GM21576 (cell line): Measurements from ENCODE around the gene DRC7.
A peak's percentile ranks its signal among the peaks of the same experiment; 100 is the strongest.

Experiments used
- ATAC-seq: cut with Tn5 transposase; IDR thresholded peaks from one replicate; pipeline ENCODE4 v1.9.1; 2021; ENCODE audit warnings: mild to moderate bottlenecking, moderate library complexity; ENCODE audit not compliant: unreplicated experiment

The DRC7 gene, protein sequence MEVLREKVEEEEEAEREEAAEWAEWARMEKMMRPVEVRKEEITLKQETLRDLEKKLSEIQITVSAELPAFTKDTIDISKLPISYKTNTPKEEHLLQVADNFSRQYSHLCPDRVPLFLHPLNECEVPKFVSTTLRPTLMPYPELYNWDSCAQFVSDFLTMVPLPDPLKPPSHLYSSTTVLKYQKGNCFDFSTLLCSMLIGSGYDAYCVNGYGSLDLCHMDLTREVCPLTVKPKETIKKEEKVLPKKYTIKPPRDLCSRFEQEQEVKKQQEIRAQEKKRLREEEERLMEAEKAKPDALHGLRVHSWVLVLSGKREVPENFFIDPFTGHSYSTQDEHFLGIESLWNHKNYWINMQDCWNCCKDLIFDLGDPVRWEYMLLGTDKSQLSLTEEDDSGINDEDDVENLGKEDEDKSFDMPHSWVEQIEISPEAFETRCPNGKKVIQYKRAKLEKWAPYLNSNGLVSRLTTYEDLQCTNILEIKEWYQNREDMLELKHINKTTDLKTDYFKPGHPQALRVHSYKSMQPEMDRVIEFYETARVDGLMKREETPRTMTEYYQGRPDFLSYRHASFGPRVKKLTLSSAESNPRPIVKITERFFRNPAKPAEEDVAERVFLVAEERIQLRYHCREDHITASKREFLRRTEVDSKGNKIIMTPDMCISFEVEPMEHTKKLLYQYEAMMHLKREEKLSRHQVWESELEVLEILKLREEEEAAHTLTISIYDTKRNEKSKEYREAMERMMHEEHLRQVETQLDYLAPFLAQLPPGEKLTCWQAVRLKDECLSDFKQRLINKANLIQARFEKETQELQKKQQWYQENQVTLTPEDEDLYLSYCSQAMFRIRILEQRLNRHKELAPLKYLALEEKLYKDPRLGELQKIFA

DNA sequence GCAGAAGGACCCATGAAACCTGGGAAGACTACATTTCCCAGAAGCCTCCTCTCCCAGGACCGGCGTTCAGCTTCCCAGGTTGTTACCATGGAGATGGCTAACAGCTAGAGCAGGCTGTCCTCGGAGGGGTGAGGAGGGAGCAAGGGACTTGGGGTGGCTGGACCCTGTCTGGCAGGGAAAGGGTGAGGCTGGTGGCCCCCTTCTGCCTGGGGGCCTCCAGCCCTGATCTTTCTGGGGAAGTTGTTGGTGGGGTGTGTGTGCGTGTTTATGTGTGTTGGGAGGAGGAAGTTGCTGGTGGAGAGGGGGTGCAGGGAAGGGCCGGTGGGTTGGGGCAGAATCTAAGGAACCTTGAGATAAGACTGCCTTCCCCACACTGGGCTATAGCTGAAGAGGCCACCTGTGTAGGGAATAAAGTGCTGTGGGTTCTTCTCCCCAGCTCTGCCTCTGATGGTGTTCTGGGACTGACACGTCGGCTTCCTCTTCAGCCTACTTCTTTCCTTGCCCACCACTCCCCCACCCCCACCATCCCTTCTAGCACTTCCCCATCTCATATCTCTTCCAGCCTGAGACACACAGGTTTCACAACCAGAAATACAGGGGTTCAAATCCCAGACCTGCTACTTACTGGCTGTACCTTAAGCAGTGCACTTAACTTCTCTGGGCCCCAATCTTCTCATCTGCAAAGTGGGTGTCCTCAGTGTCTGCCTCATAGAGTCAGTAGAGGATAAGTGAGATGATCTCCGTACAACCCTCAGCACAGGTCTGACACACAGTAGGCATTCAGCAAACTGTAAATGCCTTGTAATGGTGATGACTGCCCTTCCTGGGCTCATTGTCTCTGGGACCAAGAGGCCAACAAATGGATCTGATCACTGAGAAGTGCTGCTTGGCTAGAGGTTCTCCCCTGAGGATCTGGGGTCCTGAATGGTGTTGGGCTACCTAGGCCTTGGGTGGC is at the start of gene DRC7:
Gene DRC7, plus strand, starts transcription at position 82 of the 955 bp plus-strand sequence. CDS start 3,144 bp downstream, outside the sequence.
- no peak for ATAC-seq

DNA sequence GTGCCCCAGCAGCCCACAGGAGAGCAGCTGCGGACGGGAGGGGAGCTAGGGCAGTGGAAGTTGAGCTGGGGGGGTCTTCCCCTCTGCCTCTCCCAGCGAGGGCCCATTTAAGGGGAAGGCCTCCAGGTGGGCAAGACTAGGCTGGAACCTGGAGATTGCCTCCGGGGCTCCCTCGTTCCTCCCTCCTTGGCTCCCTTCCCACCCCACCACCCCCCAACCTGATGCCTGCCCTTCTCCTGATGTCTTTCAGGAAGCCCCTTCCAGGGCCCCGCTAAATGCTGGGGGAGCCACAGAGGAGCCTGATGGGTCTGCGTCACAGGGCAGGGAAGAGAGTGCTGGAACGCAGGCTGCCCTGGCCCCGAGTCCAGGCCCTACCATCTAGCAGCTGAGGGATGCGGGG is 49.4 kb upstream of the DRC7 start:
- ATAC-seq, result no peak

DNA sequence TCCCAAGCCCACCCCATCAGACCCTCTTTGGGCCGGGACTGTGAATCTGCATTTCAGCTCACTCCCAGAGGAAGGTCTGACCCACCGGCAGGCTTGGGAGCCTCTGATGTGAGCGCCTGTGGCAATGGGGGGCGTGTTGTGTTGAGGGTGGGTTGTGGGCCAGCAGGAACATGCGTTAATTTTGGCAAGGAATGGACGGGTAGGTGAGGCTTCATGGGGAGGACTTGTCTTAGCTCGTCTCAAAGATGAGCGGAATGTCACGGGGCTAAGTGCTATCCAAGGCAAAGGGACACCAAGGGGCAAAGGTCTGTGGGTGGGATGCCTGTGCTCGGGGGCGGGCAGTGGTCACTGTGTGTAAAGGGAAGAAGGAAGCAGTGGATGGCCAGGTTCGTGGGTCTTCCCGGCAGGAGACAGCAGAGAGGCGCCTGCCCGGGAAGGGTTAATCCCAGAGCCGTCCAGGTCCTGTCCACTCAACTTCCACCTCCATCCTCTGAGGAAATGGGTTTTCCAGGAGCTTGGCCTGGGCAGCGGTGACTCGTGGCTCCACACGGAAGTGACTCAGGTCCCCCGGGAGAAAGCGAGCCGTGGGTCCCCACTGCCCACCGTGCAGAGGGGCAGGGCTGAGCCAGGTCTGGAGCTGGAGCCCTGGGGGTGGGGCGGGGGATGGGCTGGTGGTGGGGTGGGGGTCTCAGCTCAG is 48.8 kb upstream of the DRC7 start:
- ATAC-seq, result no peak

DNA sequence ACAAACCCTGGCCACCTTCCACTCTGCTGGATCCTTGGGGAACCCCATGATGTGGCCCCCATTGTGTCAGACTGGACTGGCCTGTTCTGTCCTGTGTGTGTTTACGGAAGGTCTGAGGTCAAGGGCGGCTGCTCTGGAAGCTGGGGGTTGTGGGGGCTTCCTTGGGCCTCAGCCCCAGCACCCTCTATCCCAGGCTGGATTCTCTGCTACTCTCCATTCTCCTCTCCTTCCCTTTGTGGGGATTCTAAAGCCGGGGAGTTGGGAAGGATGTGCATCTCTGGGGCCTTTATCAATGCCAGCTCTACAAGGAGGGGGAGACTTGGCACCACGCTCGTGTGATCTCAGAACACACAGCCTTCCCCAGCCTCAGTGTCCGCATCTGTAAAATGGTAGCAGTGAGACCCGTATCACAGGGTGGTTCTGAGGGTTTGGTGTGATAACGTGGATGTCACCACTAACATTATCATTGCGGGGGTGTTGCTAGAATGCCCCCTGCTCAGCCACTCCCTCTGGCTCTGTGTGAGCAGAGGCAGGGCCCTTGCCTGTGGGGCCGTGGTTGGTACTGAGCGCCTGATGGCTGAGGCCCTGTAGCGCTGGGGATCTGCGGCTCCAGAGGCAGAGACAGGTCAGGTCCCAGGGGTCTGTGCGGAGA is 48.1 kb upstream of the DRC7 start:
- no peak for ATAC-seq

DNA sequence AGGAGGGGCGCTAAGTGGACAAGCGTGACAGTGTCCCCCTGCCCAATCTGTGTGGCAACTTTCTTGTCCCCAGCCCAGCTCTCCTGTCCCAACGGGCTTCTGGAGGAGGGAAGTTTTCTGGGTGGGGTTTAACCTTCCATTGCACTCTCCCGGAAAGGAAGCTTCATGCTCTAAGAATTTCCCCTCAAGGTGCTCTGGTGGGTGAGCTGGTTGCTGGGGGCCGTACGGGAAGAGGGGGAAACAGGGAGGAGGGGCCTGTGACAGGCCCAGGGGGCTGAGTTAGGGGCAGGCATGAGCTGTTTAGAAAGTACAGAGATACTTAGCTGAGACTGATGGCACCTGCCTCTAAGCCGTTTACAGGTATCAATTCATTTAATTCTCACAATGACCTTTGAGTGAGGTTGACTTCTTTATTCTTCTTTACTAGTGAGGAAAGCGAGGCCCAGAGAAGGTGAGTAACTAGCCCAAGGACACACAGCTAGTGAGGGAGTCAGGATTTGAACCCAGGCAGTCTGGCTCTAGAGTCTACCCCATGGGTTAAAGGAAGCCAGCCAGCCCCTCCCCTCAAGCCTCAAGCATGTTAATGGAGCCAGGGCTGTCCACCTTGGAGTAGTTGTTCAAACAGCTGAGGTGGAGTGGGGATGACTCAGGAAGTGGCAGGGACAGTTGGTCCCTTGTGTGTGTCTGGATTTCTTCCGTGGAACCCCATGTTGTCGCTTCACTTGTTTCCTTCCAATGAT is 47.3 kb upstream of the DRC7 start:
- ATAC-seq, result no peak

DNA sequence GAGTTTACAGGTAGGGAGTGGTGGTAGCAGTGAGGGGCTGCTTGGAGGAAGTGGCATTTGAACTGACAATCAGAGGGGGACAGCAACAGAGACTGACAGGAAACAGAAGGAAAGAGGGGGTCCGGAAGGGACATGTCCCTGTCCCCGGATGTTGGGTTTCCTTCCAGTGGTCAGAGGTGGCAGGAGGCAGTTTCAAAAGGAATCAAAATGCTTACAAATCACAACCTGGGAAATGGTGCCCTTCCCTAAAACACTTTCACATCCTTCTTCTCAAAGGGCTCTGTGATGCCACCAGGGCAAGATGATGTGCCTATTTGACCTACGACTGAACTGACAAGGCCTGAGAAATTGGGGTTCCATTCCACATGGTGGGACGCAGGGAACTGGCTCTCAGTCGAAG is 46.5 kb upstream of the DRC7 start:
- no peak for ATAC-seq

DNA sequence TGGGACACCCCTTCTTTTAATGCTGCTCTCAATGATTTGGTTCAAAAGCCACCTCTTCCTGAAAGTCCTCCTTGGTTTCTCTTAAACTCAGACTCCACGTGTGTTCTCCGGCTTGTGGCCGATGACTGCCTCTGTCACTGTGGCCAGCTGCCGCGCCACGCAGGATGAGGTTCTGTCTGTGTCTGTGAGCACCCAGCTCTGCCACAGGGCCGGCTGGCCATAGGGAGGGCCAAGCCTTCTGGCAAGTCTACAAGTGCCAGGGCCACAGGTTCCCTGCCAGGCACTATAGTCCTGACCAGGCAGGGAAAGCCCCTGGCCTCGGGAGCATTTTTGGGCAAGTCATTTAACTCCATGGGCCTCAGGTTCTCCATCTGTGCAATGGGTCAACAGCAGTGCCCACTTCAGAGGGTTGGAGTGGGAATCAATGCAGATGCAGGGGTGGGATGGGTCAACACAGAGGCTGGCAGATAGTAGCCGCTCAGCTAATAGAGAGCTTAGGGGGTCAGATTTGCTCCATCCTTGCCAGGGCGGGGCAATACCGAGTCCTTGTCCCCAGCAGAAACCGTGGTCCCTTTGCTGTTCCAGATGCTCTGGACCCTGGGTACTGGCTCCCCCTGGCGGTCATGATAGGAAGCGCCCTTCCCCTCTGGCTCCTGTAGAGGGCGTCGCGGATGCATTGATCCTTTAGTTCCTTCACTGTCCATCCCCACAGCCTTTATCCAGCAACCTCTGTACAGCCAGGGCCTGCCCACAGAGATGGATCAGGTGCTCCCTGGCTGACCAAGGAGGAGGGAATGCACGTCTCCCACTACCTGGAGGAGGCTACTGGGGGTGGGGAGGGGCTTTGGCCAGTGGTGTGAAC is 45.8 kb upstream of the DRC7 start:
- peak; percentile 50 for ATAC-seq

DNA sequence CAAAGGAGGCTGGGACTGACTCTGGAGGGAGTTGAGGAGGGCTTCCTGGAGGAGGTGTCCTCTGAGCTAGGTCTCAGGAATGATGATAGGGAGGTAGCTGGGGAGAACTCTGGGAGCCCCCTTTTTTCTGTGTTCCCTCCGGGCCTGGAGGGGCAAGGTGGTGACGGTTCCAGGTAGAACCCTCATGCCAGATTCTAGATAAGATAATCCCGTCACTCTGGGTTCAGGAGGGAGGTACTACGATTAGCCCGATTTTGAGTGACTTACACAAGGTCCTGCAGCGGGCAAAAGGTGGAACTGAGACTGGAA is 45.2 kb upstream of the DRC7 start:
- ATAC-seq, result no peak

DNA sequence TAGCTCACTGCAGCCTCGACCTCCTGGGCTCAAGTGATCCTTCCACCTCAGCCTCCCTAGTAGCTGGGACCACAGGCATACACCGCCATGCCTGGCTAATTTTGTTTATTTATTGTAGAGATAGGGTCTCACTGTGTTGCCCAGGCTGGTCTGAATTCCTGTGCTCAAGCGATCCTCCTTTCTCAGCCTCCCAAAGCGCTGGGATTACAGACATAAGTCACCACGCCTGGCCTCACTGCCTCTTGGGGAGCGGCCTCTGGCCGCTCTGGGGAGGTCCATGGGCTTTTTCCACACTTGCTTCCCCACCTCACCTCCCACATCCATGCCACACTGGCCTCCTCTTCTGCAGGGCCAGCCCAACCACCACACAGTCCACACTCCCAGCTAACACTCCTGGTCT is 44.8 kb upstream of the DRC7 start:
- no peak for ATAC-seq

DNA sequence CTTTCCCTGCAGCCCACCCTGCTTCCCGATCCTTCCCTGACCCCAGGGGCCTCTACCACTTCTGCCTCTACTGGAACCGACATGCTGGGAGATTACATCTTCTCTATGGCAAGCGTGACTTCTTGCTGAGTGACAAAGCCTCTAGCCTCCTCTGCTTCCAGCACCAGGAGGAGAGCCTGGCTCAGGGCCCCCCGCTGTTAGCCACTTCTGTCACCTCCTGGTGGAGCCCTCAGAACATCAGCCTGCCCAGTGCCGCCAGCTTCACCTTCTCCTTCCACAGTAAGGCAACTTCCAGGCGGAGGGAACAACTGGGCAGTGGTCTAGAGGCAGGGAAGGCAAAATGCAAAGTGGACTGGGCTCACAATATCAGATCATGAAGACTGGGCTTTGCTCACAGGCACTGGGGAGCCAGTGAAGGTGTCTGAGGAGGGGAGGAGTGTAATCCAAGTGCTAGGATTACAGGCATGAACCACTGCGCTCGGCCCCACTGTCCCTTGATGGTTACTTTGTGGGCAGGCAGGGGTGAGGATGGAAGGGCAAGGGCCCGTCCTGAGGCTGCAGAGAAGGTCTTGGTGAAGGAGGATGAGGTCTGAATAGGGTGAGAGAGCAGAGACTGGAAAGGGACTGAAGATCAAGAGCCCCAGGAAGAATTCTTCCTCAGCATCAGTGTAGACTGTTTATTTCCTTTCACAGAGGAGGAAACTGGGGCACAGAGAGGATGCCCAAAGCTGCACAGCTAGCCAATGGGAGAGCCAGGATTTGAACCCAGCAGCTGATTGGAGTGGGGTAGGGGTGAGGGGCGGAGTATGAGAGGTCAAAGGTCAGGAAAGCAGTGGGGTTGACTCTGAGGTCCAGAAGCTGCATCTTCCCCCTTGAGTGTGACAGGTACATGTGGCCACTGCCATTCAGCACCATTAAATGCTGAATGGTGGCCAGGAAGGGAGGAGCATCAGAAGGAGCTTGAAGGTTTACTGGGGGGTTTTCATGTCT is 43.0 kb upstream of the DRC7 start:
- no peak for ATAC-seq

DNA sequence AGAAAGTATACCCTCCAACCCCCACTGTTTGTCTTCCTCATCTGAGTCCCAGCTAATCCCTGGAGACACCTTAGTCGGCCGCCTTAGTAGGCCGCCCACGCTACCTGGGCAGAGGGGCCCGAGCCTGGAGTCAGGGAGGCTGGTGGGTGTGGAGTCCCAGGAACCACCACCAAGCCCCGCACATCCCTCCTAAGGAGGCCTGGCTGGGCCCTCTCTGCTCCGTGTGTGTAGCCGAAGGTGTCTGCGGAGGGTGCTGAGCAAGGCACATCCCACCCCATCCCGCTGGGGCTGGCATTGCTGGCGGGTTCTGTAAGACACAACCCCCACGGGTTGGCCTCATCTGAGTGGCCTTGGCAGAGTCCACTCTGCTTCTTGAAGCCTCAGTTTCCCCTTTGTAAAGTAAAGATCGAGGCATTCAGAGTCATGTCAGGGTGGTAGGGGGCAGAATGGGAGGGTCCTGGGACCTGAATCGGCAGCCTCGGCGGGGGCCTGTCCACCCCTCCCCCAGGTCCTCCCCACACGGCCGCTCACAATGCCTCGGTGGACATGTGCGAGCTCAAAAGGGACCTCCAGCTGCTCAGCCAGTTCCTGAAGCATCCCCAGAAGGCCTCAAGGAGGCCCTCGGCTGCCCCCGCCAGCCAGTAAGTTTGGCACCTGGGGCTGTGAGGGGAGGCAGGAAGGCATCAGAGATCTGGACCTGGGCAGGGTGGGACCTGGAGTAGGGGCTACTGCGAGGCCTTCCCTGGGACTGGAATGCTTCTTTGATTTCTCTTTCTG is 41.7 kb upstream of the DRC7 start:
- ATAC-seq, result no peak

DNA sequence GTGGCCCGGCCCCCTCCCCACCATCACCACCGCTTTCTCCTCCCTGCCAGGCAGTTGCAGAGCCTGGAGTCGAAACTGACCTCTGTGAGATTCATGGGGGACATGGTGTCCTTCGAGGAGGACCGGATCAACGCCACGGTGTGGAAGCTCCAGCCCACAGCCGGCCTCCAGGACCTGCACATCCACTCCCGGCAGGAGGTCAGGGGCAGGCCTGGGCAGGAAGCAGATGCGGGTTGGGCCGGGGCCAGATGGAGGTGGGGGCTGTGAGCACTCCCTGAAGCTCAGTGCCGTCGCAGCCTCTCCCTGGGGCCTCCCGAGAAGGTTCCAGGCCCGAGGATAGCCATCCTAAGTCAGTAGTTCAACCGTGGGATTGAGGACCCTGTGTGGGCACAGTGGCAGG is 40.7 kb upstream of the DRC7 start:
- no peak for ATAC-seq

DNA sequence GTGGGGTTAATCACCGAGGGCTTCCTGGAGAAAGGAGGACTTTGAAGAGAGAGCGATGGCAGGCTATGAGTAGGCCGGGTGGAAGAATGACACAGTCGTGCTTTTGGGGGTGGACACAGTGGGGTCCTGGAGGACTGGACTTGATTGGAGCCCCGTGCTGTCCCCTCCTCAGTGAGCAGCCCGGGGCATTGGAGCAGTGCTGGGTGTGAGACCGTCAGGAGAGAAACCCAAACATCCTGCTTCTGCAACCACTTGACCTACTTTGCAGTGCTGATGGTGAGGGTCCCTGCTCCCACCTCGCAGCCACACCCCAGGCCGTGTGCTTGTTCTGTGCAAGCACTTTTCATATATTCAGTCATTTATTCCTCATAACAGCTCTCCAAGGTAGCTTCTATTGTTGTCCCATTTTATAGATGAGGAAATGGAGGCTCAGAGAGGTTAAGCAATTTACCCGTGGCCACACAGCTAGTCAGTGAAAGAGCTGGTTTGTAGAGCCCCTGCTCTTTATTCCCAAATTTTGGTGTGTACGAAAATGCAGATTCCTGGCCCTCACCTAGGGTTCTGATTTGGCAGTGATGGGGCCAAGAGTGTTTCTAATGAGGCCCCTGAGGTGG is 38.2 kb upstream of the DRC7 start:
- ATAC-seq, result no peak

DNA sequence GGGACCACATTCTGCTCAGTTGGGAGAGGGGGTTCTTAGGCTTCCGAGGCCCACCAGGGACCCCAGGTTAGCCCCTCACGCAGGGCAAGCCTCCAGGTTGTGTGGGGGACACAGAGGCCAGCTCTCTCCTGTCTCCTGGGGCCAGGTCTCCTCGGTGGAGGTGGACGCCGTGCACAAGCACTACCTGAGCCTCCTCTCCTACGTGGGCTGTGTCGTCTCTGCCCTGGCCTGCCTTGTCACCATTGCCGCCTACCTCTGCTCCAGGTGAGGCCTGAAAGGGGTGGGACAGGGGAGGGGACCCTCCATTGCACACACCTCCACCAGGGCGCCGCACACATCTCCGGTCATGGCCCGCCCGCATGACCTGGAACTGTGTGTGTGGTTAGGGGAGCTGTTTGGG is 37.4 kb upstream of the DRC7 start:
- no peak for ATAC-seq

DNA sequence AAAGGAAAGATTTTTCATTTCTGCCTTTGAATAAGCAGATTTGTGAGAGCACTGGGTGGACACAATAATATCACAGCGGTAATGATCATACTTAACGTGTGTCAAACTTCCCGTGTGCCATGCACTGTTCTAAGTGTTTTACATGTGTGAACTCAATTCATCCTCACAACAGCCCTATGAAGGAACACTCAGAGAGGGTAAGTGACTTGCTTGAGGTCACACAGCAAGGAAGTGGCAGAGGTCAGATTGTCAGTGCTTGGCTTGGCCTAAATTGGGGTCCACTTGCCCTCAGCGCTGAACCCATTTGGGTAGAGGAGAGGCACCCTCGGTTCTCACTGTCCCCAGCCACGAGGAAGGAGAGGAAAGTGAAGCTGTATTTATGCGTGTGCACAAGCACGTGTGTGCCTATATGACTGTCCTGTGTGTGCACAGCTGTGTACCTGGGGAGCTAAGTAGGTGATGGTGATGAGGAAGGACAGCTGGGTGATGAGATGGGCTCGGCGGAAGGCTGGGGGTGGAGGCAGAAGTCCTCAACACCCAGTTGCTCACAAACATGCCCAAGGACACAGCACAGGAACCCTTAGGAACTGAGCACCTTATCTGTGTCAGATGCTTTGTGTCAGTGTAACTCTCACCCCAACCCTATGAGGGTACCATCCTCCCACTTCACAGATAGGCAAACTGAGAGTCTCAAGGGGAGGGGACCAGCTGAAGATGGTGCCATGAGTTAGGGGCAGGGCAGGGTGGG is 36.3 kb upstream of the DRC7 start:
- no peak for ATAC-seq
